ENCODE data around the gene KCNMB2. TPM values are rescaled to one million over a fixed set of nuclear protein-coding genes. Genes with fewer than 3 reads are reported as not detected.

KCNMB2 gene
- total RNA-seq, 1 experiment from 2014 or later = not detected

- CTCF ChIA-PET = no interaction called here
Measured at GRCh38 chr3:178496911-178497310, 39.3 kb upstream of the KCNMB2 start.

GRCh38 chr3:178498871-178499270 is 37.4 kb upstream of the KCNMB2 start:
- ChIA-PET POLR2A (no interaction called here), CTCF (no interaction called here)
- Mint-ChIP-seq H3K4me3 (no peak overlapping the region), H3K4me1 (no peaks in the 10 kb centered on the region), H3K27me3 (ENCODE audit: low read depth) (no peaks in the 10 kb centered on the region), H3K9me3 (peaks cover 43% of the 10 kb centered on the region), H3K36me3 (peaks cover 24% of the 10 kb centered on the region), H3K27ac (no peak overlapping the region)
- DNase-seq (ENCODE audit: low spot score) (no peak), ATAC-seq (no peak)
- TF ChIP-seq FOXJ3 (CRISPR knock-in tag; IDR thresholded peaks at IDR 0.05; ENCODE audit: borderline replicate concordance) (no peak), IRF1 (CRISPR knock-in tag; IDR thresholded peaks at IDR 0.05) (no peak), ZNF671 (CRISPR knock-in tag; IDR thresholded peaks at IDR 0.05) (no peak), ZNF532 (CRISPR knock-in tag; IDR thresholded peaks at IDR 0.05; ENCODE audit: borderline replicate concordance) (no peak), SP1 (CRISPR knock-in tag; conservative IDR thresholded peaks at IDR 0.05) (no peak)

More at GRCh38 chr3:178496911-178497310, 39.3 kb upstream of the KCNMB2 start:
- Mint-ChIP-seq H3K4me1 (peaks cover 3% of the 10 kb centered on the region; the same call in 1 of the 2 replicates), H3K36me3 (peaks cover 24% of the 10 kb centered on the region), H3K9me3 (peaks cover 47% of the 10 kb centered on the region), H3K27me3 (ENCODE audit: low read depth) (no peaks in the 10 kb centered on the region), H3K4me3 (no peak overlapping the region), H3K27ac (no peak overlapping the region)
- POLR2A ChIA-PET = no interaction called here
- TF ChIP-seq ZNF121 (CRISPR knock-in tag; IDR thresholded peaks at IDR 0.05) (no peak), ZSCAN18 (CRISPR knock-in tag; IDR thresholded peaks at IDR 0.05) (no peak), TEAD1 (CRISPR knock-in tag; IDR thresholded peaks at IDR 0.05) (no peak), ZBTB21 (CRISPR knock-in tag; IDR thresholded peaks at IDR 0.05; ENCODE audit: borderline replicate concordance) (no peak), FOXP4 (CRISPR knock-in tag; IDR thresholded peaks at IDR 0.05) (no peak), ZNF423 (CRISPR knock-in tag; IDR thresholded peaks at IDR 0.05) (no peak), HMGA2 (CRISPR knock-in tag; IDR thresholded peaks at IDR 0.05) (no peak), NFE2L1 (CRISPR knock-in tag; IDR thresholded peaks at IDR 0.05) (no peak), ZNF281 (CRISPR knock-in tag; IDR thresholded peaks at IDR 0.05) (no peak), MXD4 (CRISPR knock-in tag; IDR thresholded peaks at IDR 0.05; ENCODE audit: borderline replicate concordance) (no peak), NR3C1 (CRISPR knock-in tag; conservative IDR thresholded peaks at IDR 0.05; ENCODE audit: low read depth) (no peak), ERG (CRISPR knock-in tag; IDR thresholded peaks at IDR 0.05) (no peak), CREM (CRISPR knock-in tag; IDR thresholded peaks at IDR 0.05) (no peak)
- no peak for ATAC-seq
- no peak for DNase-seq (ENCODE audit: low spot score)
